Activated CD8-positive, alpha-beta memory T cell treated with anti-CD3 and anti-CD28 coated beads, Interleukin-2, amount 10 ng/mL, durations not matched to agents 7 days and 5 days (primary cell): Measurements from ENCODE around the gene GHRHR. TPM values are rescaled to one million over a fixed set of nuclear protein-coding genes. Genes with fewer than 3 reads are reported as not detected.

Experiments used
- total RNA-seq, 2 experiments: library from RNA; stranded (reverse); gene quantifications; one replicate each; pipeline ENCODE4 v1.2.3, GENCODE V29; 2021

GHRHR gene
- total RNA-seq, 2 experiments from 2014 or later: not detected

Other genes starting within 250 kb of the GHRHR start
- under 1 TPM in 1 of 2 experiments, not detected in 1; 0.12 TPM for gene INMT, start 211.8 kb upstream of the GHRHR start, total RNA-seq
- 1 to 10 TPM; 1.1 to 1.3 TPM for gene MINDY4, start 192.5 kb upstream of the GHRHR start, total RNA-seq
- under 1 TPM in 1 of 2 experiments, not detected in 1; 0.15 TPM for gene AQP1, start 52.1 kb upstream of the GHRHR start, total RNA-seq
- not detected for gene ADCYAP1R1, start 88.4 kb downstream of the GHRHR start, total RNA-seq